ENCODE results near the gene ECE1.

DNA sequence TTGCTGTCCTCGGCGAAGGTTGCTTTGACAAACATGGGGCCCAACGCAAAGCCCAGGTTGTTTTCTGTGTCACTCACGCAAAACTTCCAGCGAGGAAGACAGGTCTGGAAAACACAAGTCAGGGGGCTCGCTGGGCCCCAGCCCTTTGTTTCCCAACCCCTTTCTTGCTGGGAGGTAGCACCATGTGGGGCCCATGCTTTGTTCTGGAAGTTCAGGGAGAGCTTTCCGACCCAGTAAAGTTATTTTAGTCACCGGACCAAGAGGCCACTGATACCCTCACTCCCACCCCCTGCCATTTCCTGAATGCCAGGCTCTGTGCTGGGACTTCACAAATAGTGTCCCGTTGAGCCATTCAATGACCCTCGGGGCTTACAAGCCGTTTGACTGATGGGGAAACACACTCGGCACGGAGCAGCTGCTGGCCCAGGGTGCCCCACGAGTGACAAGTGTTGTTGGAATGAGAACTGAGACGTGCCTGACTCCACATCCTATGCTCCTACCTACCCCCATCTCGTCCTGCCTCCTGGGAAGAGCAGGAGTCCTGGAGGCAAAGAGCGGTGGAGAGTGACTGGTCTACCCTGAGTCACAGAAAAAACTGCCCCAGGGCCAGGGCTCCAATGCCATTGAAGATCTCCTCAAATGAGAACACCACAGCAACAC, 52.0 kb downstream of the ECE1 start:
- TF ChIP-seq POLR2A (IDR thresholded peaks at IDR 0.05) = no peak
- no peak for TF ChIP-seq CTCF (IDR thresholded peaks at IDR 0.05)
